ENCODE data around the gene ENOSF1. TPM values are rescaled to one million over a fixed set of nuclear protein-coding genes. Genes with fewer than 3 reads are reported as not detected.
A peak's percentile ranks its signal among the peaks of the same experiment; 100 is the strongest.

The ENOSF1 gene
- polyA plus RNA-seq, 3 donors: 69.5 to 133 (median 114) TPM

- no peak for DNase-seq (ENCODE audit: extremely low read depth in 1 of 11, low read depth in 9 of 11, low spot score in 4 of 11)
Observed at GRCh38 chr18:680392-680791, 32.0 kb downstream of the ENOSF1 start.

DNA sequence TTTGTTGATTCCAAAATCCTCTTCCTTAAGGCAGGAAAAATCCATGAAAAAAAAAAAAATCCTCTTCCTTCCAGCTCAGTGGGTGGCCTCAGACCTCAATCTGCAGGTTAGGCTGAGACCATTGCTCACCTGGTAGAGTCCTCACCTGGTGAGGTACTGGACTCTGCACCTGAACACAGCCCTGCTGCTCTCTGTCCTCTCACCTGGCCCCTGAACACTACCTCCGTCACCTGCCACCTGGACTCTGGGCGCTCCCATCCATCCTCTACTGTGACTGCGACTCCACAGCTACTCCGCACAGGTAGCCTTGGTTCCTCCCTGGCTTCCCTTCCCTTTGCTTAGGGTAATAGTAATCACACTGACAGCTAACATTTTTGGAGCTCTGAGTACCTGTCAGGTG lies 32.9 kb downstream of the ENOSF1 start:
- no peak for DNase-seq (ENCODE audit: extremely low read depth in 1 of 11, low read depth in 9 of 11, low spot score in 4 of 11)

DNA sequence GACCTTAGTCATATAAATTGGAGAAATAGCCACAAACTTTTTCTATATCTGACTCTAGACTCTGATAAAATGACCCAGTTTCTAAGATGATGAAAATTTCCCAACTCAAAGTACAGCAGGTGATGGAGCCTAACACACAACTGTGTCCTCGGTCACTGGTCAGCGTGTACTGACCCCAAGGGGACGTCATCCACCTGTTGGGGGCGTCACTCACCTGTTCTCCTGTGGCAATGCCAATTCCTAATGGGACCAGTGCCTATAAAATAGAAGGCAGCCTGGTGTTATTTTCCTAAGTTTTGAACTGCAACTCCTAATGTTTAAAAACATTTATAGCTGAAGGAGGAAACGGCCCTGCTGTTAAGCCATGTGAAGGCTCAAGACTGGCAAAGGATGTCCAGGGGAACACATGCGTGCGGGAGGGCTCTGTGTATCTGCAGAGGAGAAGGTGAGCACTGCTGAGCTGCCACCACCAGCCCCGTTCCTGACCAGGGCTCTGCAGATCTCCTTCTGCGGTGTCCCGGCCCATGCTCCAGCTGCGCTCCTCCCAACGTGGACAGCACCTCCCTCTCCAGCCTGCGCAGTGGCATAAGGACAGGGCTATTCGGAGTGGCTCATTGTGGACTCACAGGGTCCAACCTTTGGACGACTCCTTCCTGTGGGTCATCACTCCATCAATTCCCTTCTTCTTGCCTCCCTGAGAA lies 33.8 kb downstream of the ENOSF1 start:
- no peak for DNase-seq (ENCODE audit: extremely low read depth in 1 of 11, low read depth in 9 of 11, low spot score in 4 of 11)

GRCh38 chr18:677951-678381 lies 34.5 kb downstream of the ENOSF1 start:
- no peak for DNase-seq (ENCODE audit: extremely low read depth in 1 of 11, low read depth in 9 of 11, low spot score in 4 of 11)

DNA sequence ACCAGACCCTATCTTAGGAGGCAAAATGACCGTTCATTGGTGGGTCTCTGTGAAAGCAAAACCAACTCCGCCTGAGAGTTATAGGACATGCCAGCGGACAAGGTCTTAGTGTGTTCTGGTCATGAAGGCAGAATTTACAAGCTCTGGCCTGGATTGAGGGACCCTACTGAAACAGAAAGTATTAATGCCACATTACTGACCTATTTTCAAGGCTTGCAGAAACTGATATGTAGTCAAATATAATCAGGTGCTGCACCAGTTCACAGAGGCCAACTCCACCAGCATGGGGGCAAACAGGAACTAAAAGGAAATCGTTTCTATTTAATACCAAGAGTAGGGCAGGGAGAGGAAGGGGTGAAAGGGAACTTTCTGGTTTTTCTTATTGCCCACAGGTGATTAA lies 35.3 kb downstream of the ENOSF1 start:
- no peak for DNase-seq (ENCODE audit: extremely low read depth in 1 of 11, low read depth in 9 of 11, low spot score in 4 of 11)

- DNase-seq (ENCODE audit: extremely low read depth in 1 of 11, low read depth in 9 of 11, low spot score in 4 of 11): no peak
Observed at GRCh38 chr18:676736-677135, 35.7 kb downstream of the ENOSF1 start.

DNA sequence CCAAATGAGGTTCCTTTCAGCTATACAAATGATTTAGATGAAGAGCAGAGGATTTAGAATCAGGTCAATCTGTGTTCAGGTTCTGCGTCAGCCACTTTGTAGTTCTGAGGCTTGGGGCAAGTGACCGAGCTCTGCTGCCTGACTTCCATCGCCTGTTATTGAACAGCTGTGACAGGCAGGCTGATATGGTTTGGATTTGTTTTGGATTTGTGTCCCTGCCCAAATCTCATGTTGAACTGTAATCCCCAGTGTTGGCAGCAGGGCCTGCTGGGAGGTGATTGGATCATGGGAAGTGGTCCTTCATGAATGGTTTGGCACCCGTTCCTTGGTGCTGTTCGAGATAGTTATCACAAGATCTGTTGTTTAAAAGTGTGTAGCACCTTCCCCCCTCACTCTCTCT lies 36.4 kb downstream of the ENOSF1 start:
- no peak for DNase-seq (ENCODE audit: extremely low read depth in 1 of 11, low read depth in 9 of 11, low spot score in 4 of 11)

DNA sequence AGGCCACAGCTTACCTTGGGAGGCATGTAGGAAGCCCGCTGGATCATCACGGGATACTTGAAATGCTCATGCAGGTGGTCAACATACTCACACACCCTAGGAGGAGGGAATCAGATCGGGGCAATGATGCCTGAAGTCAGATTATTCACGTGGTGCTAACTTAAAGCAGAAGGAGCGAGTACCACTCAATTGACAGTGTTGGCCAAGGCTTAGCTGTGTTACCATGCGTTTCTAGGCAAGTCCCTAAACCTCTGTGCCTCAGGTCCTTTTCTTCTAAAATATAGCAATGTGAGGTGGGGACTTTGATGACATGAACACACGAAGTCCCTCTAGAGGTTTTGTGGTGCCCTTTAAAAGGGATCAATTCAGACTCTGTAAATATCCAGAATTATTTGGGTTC lies 37.1 kb downstream of the ENOSF1 start:
- no peak for DNase-seq (ENCODE audit: extremely low read depth in 1 of 11, low read depth in 9 of 11, low spot score in 4 of 11)

GRCh38 chr18:673769-674168 lies 38.7 kb downstream of the ENOSF1 start:
- no peak for DNase-seq (ENCODE audit: extremely low read depth in 1 of 11, low read depth in 9 of 11, low spot score in 4 of 11)

DNA sequence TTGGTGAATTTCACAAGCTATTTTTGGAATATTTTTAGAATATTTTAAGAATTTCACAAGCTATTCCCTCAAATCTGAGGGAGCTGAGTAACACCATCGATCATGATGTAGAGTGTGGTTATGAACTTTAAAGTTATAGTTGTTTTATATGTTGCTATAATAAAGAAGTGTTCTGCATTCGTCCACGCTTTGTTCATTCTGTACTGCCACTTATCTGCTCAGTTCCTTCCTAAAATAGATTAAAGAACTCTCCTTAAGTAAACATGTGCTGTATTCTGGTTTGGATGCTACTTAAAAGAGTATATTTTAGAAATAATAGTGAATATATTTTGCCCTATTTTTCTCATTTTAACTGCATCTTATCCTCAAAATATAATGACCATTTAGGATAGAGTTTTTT lies 39.1 kb downstream of the ENOSF1 start:
- DNase-seq (ENCODE audit: extremely low read depth in 1 of 11, low read depth in 9 of 11, low spot score in 4 of 11): no peak

- no peak for DNase-seq (ENCODE audit: extremely low read depth in 1 of 11, low read depth in 9 of 11, low spot score in 4 of 11)
Observed at GRCh38 chr18:671405-671804, 41.0 kb downstream of the ENOSF1 start.

GRCh38 chr18:670522-670921 lies 41.9 kb downstream of the ENOSF1 start:
- DNase-seq (ENCODE audit: extremely low read depth in 1 of 11, low read depth in 9 of 11, low spot score in 4 of 11): no peak

GRCh38 chr18:669077-669476 lies 43.4 kb downstream of the ENOSF1 start:
- DNase-seq (ENCODE audit: extremely low read depth in 1 of 11, low read depth in 9 of 11, low spot score in 4 of 11): no peak

- peak in 1 of 11 donors; percentile 28 for DNase-seq (ENCODE audit: extremely low read depth in 1 of 11, low read depth in 9 of 11, low spot score in 4 of 11)
Observed at GRCh38 chr18:668260-668659, 44.2 kb downstream of the ENOSF1 start.

- DNase-seq (ENCODE audit: extremely low read depth in 1 of 11, low read depth in 9 of 11, low spot score in 4 of 11): no peak
Observed at GRCh38 chr18:666628-667027, 45.8 kb downstream of the ENOSF1 start.

GRCh38 chr18:666177-666576 lies 46.3 kb downstream of the ENOSF1 start:
- no peak for DNase-seq (ENCODE audit: extremely low read depth in 1 of 11, low read depth in 9 of 11, low spot score in 4 of 11)

DNA sequence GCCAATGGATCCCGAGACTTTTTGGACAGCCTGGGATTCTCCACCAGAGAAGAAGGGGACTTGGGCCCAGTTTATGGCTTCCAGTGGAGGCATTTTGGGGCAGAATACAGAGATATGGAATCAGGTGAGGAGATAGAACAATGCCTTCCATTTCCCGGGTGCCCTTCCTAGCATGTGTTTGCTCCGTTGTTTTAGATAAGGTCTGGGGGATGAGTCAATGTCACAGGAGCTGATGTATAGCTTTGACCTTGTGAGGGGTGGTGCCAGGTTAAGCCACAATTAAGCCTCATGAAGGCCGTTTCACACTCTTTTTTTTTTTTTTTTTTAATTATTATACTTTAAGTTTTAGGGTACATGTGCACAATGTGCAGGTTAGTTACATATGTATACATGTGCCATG lies 50.2 kb downstream of the ENOSF1 start:
- DNase-seq (ENCODE audit: extremely low read depth in 1 of 11, low read depth in 9 of 11, low spot score in 4 of 11): no peak

DNA sequence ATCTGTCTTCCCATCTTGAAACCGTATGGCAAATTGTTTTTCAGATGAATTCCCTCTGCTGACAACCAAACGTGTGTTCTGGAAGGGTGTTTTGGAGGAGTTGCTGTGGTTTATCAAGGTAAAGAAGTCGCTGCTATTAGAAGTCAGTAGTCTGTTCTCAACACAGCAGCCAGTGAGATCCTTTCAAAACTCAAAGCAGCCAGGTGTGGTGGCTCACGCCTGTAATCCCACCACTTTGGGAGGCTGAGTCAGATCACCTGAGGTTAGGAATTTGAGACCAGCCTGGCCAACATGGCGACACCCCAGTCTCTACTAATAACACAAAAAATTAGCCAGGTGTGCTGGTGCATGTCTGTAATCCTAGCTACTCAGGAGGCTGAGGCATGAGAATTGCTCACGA lies 52.8 kb downstream of the ENOSF1 start:
- no peak for DNase-seq (ENCODE audit: extremely low read depth in 1 of 11, low read depth in 9 of 11, low spot score in 4 of 11)

DNA sequence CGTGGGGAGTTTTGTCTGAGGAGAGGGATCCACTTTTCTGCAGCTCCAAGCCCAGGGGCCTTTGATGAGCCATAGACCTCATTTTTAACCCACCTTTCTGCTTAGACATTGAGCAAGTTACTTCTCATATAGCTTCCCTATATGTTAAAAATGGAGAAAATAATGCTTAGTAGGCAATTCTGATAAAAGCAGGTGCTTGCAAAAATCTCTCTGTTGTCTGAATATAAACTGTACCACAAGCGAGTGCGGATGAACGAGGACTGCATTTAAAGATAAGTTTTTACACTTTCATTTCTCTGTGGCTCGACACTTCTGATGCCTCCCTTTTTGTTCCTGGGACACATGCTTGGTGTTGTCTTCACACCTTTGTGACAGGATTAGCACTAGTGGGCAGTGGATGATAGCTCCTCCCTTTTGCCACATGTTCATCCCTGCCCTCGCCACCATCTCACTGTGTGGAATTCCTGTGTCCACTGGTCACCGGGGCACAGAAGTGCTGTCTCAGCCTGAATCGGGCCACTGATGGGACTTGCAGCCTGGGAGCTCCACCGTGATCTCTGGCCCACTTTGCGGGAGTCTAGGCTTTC lies 53.4 kb downstream of the ENOSF1 start:
- DNase-seq (ENCODE audit: extremely low read depth in 1 of 11, low read depth in 9 of 11, low spot score in 4 of 11): no peak

- peak; percentile 66 to 93 (median 86) for DNase-seq (ENCODE audit: extremely low read depth in 1 of 11, low read depth in 9 of 11, low spot score in 4 of 11)
Observed at GRCh38 chr18:658001-658946, 54.2 kb downstream of the ENOSF1 start.

All from renal cortex interstitium (tissue), 11 donors.